Mesodermal cell (in vitro differentiated cells): ENCODE results near the gene ZNF219.
A peak's percentile ranks its signal among the peaks of the same experiment; 100 is the strongest.

Experiments used
- H3K27ac ChIP-seq: 2 replicates; pipeline ENCODE4 v1.7.0; 2013; ENCODE audit warnings: mild to moderate bottlenecking, low read depth, low read length, moderate library complexity; ENCODE audit not compliant: severe bottlenecking
- H3K36me3 ChIP-seq: 2 replicates; pipeline ENCODE4 v1.7.1; 2013; ENCODE audit warnings: mild to moderate bottlenecking, low read length, moderate library complexity; ENCODE audit not compliant: control insufficient read depth, insufficient read depth
- H3K4me1 ChIP-seq: one replicate; pipeline ENCODE4 v1.7.1; 2013; ENCODE audit warnings: mild to moderate bottlenecking, low read length; ENCODE audit not compliant: insufficient read depth, control insufficient read depth, poor library complexity, severe bottlenecking
- H3K4me3 ChIP-seq: 2 replicates; pipeline ENCODE4 v1.7.0; 2013; ENCODE audit warnings: low read length, control low read depth, mild to moderate bottlenecking; ENCODE audit not compliant: insufficient read depth, poor library complexity, severe bottlenecking; ENCODE audit errors: extremely low read depth
- H3K9me3 ChIP-seq: 2 replicates; pipeline ENCODE4 v1.7.1; 2013; ENCODE audit warnings: mild to moderate bottlenecking, low read length, moderate library complexity; ENCODE audit not compliant: control insufficient read depth
- WGBS, 2 experiments: methylation state at CpG; one replicate each; pipeline ENCODE4 v1.1.5; 2013; ENCODE audit warnings: missing lambda C conversion rate in 2 of 2; ENCODE audit not compliant: insufficient coverage in 2 of 2; 5-methylcytosine and 5-hydroxymethylcytosine counted together

Gene ZNF219

GRCh38 chr14:21068521-21069387 lies 29.7 kb downstream of the ZNF219 start:
- Histone ChIP-seq H3K9me3 (no peaks in the 10 kb centered on the region), H3K27ac (peak overlapping the region; percentile 91), H3K36me3 (peaks cover 14% of the 10 kb centered on the region), H3K4me3 (peak overlapping the region; percentile 74), H3K4me1 (peaks cover 9% of the 10 kb centered on the region)
- 1 to 2% methylated on average over 29 to 39 of the region's 45 CpGs for WGBS, 2 experiments

- H3K36me3 ChIP-seq, result no peaks in the 10 kb centered on the region
- H3K4me3 ChIP-seq, result no peak overlapping the region
- WGBS, 2 experiments, result 77 to 93% methylated on average over 2 of the region's 7 CpGs
- no peaks in the 10 kb centered on the region for H3K9me3 ChIP-seq
- peaks cover 12% of the 10 kb centered on the region for H3K4me1 ChIP-seq
- H3K27ac ChIP-seq, result no peak overlapping the region
Observed at GRCh38 chr14:21066882-21067502, 31.5 kb downstream of the ZNF219 start.

- H3K9me3 ChIP-seq, result no peaks in the 10 kb centered on the region
- 46 to 59% methylated on average over 3 of the region's 3 CpGs for WGBS, 2 experiments
- H3K4me1 ChIP-seq, result peaks cover 21% of the 10 kb centered on the region
- peak overlapping the region; percentile 64 for H3K27ac ChIP-seq
- no peaks in the 10 kb centered on the region for H3K36me3 ChIP-seq
- no peak overlapping the region for H3K4me3 ChIP-seq
Observed at GRCh38 chr14:21063479-21063878, 35.0 kb downstream of the ZNF219 start.

GRCh38 chr14:21061347-21061668 lies 37.1 kb downstream of the ZNF219 start:
- no peaks in the 10 kb centered on the region for H3K36me3 ChIP-seq
- WGBS, 2 experiments, result 78 to 86% methylated on average over 1 of the region's 3 CpGs
- no peak overlapping the region for H3K27ac ChIP-seq
- H3K9me3 ChIP-seq, result no peaks in the 10 kb centered on the region
- H3K4me3 ChIP-seq, result no peak overlapping the region
- peaks cover 21% of the 10 kb centered on the region for H3K4me1 ChIP-seq

- WGBS, 2 experiments, result 92 to 93% methylated on average over 5 to 11 of the region's 13 CpGs
- Histone ChIP-seq H3K36me3 (no peaks in the 10 kb centered on the region), H3K9me3 (no peaks in the 10 kb centered on the region), H3K27ac (no peak overlapping the region), H3K4me1 (peaks cover 21% of the 10 kb centered on the region), H3K4me3 (no peak overlapping the region)
Observed at GRCh38 chr14:21060614-21061346, 37.7 kb downstream of the ZNF219 start.

- Histone ChIP-seq H3K27ac (no peak overlapping the region), H3K4me1 (peaks cover 24% of the 10 kb centered on the region), H3K36me3 (no peaks in the 10 kb centered on the region), H3K9me3 (no peaks in the 10 kb centered on the region), H3K4me3 (no peak overlapping the region)
- 92 to 97% methylated on average over 6 of the region's 8 CpGs for WGBS, 2 experiments
Observed at GRCh38 chr14:21059842-21060613, 38.4 kb downstream of the ZNF219 start.

- H3K4me3 ChIP-seq, result no peak overlapping the region
- 77 to 96% methylated on average over 4 to 5 of the region's 5 CpGs for WGBS, 2 experiments
- H3K27ac ChIP-seq, result no peak overlapping the region
- no peaks in the 10 kb centered on the region for H3K36me3 ChIP-seq
- H3K9me3 ChIP-seq, result no peaks in the 10 kb centered on the region
- H3K4me1 ChIP-seq, result peaks cover 24% of the 10 kb centered on the region
Observed at GRCh38 chr14:21058903-21059302, 39.6 kb downstream of the ZNF219 start.

- H3K9me3 ChIP-seq, result no peaks in the 10 kb centered on the region
- no peak within 1 kb of the TSS for H3K27ac ChIP-seq
- no peak within 1 kb of the TSS for H3K4me3 ChIP-seq
- H3K36me3 ChIP-seq, result no peaks in the 10 kb centered on the region
- H3K4me1 ChIP-seq, result peaks cover 19% of the 10 kb centered on the region
- 86 to 91% methylated on average over 5 to 7 of the region's 8 CpGs for WGBS, 2 experiments
Observed at GRCh38 chr14:21057803-21058675, 40.4 kb downstream of the ZNF219 start, which contains the start of gene RNASE8. TSS of gene RNASE8 (plus strand) at chr14:21057822. CDS start at chr14:21057893, 71 bp downstream.

GRCh38 chr14:21056520-21057163 lies 41.8 kb downstream of the ZNF219 start:
- H3K4me1 ChIP-seq, result peaks cover 12% of the 10 kb centered on the region
- H3K4me3 ChIP-seq, result no peak overlapping the region
- H3K36me3 ChIP-seq, result no peaks in the 10 kb centered on the region
- no peaks in the 10 kb centered on the region for H3K9me3 ChIP-seq
- H3K27ac ChIP-seq, result no peak overlapping the region
- 86 to 93% methylated on average over 5 to 6 of the region's 10 CpGs for WGBS, 2 experiments
